Esophagus (tissue), 2 donors: ENCODE results near the gene RGL1. TPM values are rescaled to one million over a fixed set of nuclear protein-coding genes. Genes with fewer than 3 reads are reported as not detected.
A peak's percentile ranks its signal among the peaks of the same experiment; 100 is the strongest.

Source experiments
- H3K27ac ChIP-seq, 2 donors: one replicate each; pipeline ENCODE4 v1.5.1; 2013; ENCODE audit warnings: low read depth in 2 of 2, mild to moderate bottlenecking in 2 of 2, inconsistent platforms in 1 of 2, low read length in 1 of 2, moderate library complexity in 1 of 2
- H3K27me3 ChIP-seq, 2 donors: one replicate each; pipeline ENCODE4 v1.6.1; 2013; ENCODE audit warnings: low read length in 2 of 2, control low read depth in 1 of 2, mild to moderate bottlenecking in 1 of 2; ENCODE audit not compliant: insufficient read depth in 2 of 2, control insufficient read depth in 1 of 2
- H3K36me3 ChIP-seq, 2 donors: one replicate each; pipeline ENCODE4 v1.6.1; 2013; ENCODE audit warnings: low read length in 1 of 2; ENCODE audit not compliant: control insufficient read depth in 2 of 2, insufficient read depth in 2 of 2
- H3K4me1 ChIP-seq, 2 donors: one replicate each; pipeline ENCODE4 v1.6.1; 2013; ENCODE audit warnings: low read length in 1 of 2; ENCODE audit not compliant: control insufficient read depth in 2 of 2, insufficient read depth in 2 of 2
- H3K4me3 ChIP-seq, 2 donors: one replicate each; pipeline ENCODE4 v1.5.1; 2013; ENCODE audit warnings: low read length in 2 of 2, mild to moderate bottlenecking in 2 of 2, low read depth in 1 of 2, moderate library complexity in 1 of 2
- H3K9me3 ChIP-seq, 2 donors: one replicate each; pipeline ENCODE4 v1.6.1; 2013; ENCODE audit warnings: mild to moderate bottlenecking in 2 of 2, low read depth in 1 of 2, low read length in 1 of 2, moderate library complexity in 1 of 2; ENCODE audit not compliant: control insufficient read depth in 2 of 2, insufficient read depth in 1 of 2
- WGBS, 2 donors: extraction: QIAGEN DNeasy Blood & Tissue Kit; methylation state at CpG; one replicate each; pipeline ENCODE4 v1.1.7; 2013; 5-methylcytosine and 5-hydroxymethylcytosine counted together
- polyA plus RNA-seq, 2 donors: library from polyadenylated mRNA; stranded (reverse); fragments of 200-250 nt; gene quantifications; one replicate each; pipeline ENCODE4 v1.2.3, GENCODE V29; 2013
- donor health status: healthy with polysubstance abuse.
- donor health status: Bipolar disorder and iron deficiency.

Gene RGL1
- polyA plus RNA-seq, 2 donors = 1.6 TPM

- WGBS, 2 donors = 50 to 58% methylated on average over 1 of the region's 1 CpG
- Histone ChIP-seq H3K4me3 (no peak overlapping the region), H3K4me1 (peaks cover 2% of the 10 kb centered on the region in 2 donors)
These were observed 1.8 kb downstream of the RGL1 start for GRCh38 chr1:183806675-183807074.

DNA sequence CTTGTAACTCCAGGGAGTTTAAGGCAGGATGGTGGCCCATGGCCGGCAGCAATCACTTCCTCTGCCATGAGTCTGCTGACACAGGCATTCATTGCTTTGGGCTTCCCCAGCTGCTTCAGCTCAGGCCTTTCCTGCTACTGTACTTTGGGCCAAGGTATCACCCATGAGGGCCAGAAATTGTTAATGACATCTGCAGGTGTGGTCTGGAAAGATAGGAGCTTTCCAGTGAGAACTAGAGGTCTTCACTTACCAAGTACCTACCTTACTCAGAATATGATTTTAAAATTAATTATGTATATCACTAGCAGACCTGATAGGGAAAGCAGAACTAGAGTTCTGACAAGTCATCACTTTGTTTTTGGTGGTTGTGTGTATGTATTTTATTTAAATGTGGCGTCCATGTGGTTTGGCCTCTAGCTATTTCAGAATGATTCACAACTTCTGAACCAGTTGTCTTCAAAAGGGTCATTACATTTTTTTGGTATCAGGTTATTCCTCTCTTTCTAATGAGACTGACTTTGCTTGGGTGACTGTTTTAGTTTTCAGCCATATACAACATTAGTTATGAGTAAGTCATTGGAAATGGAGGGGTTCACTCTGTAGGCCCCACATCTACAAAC is 2.7 kb downstream of the RGL1 start:
- Histone ChIP-seq H3K4me3 (no peak overlapping the region), H3K27me3 (no peaks in the 10 kb centered on the region), H3K9me3 (no peaks in the 10 kb centered on the region), H3K36me3 (no peaks in the 10 kb centered on the region), H3K27ac (no peak overlapping the region), H3K4me1 (peaks cover 2 to 4% of the 10 kb centered on the region in 2 donors)
- 44 to 69% methylated on average over 2 of the region's 2 CpGs for WGBS, 2 donors

More at GRCh38 chr1:183806675-183807074, 1.8 kb downstream of the RGL1 start:
- Histone ChIP-seq H3K36me3 (no peaks in the 10 kb centered on the region), H3K9me3 (peaks cover 0 to 1% of the 10 kb centered on the region in 2 donors), H3K27ac (peak overlapping the region in 1 of 2 donors; percentile 7), H3K27me3 (no peaks in the 10 kb centered on the region)

- Histone ChIP-seq H3K4me1 (peaks cover 6 to 10% of the 10 kb centered on the region in 2 donors), H3K27me3 (no peaks in the 10 kb centered on the region), H3K27ac (no peak overlapping the region), H3K4me3 (no peak overlapping the region), H3K9me3 (no peaks in the 10 kb centered on the region), H3K36me3 (no peaks in the 10 kb centered on the region)
- 91 to 93% methylated on average over 2 of the region's 2 CpGs for WGBS, 2 donors
These were observed 3.5 kb downstream of the RGL1 start for GRCh38 chr1:183808296-183809027.

- H3K27me3 ChIP-seq = no peaks in the 10 kb centered on the region
- H3K27ac ChIP-seq = no peak overlapping the region
- H3K36me3 ChIP-seq = no peaks in the 10 kb centered on the region
- no peak overlapping the region for H3K4me3 ChIP-seq
- no peaks in the 10 kb centered on the region for H3K9me3 ChIP-seq
- WGBS, 2 donors = 73% methylated on average over 2 of the region's 2 CpGs
- peaks cover 6 to 12% of the 10 kb centered on the region in 2 donors for H3K4me1 ChIP-seq
These were observed 5.2 kb downstream of the RGL1 start for GRCh38 chr1:183810121-183810520.

- Histone ChIP-seq H3K36me3 (no peaks in the 10 kb centered on the region), H3K27ac (no peak overlapping the region), H3K4me1 (peaks cover 6 to 12% of the 10 kb centered on the region in 2 donors), H3K4me3 (no peak overlapping the region), H3K27me3 (no peaks in the 10 kb centered on the region), H3K9me3 (no peaks in the 10 kb centered on the region)
- WGBS, 2 donors = 88 to 90% methylated on average over 4 of the region's 4 CpGs
These were observed 6.0 kb downstream of the RGL1 start for GRCh38 chr1:183810756-183811544.

DNA sequence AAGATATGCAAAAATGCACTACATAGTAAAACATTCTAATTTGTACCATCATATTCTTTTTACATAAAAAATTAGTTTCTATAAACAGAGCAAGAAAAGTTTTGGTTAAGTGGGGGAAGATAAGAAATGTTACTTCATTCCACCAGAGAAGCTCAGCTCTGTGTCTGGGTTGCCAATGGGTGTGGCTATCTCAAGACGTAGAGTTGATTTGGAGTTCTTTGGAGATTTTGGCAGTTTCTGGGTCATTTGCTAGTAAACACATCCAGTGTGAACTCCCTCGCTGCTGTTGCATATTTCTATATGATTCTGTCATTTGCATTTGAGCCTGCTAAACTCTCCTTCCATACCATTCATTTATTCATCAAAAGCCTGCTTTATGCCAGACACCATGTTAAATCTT is 7.2 kb downstream of the RGL1 start:
- WGBS, 2 donors = 54 to 66% methylated on average over 2 of the region's 2 CpGs
- H3K4me1 ChIP-seq = peaks cover 6 to 12% of the 10 kb centered on the region in 2 donors
- no peaks in the 10 kb centered on the region for H3K9me3 ChIP-seq
- H3K27me3 ChIP-seq = no peaks in the 10 kb centered on the region
- H3K36me3 ChIP-seq = no peaks in the 10 kb centered on the region
- H3K4me3 ChIP-seq = no peak overlapping the region
- no peak overlapping the region for H3K27ac ChIP-seq

- Histone ChIP-seq H3K27me3 (no peaks in the 10 kb centered on the region), H3K4me3 (no peak overlapping the region), H3K9me3 (no peaks in the 10 kb centered on the region), H3K36me3 (no peaks in the 10 kb centered on the region), H3K4me1 (peaks cover 4 to 12% of the 10 kb centered on the region in 2 donors), H3K27ac (peak overlapping the region in 1 of 2 donors; percentile 55)
- WGBS, 2 donors = 59% methylated on average over 9 of the region's 9 CpGs
These were observed 8.0 kb downstream of the RGL1 start for GRCh38 chr1:183812686-183813569.

DNA sequence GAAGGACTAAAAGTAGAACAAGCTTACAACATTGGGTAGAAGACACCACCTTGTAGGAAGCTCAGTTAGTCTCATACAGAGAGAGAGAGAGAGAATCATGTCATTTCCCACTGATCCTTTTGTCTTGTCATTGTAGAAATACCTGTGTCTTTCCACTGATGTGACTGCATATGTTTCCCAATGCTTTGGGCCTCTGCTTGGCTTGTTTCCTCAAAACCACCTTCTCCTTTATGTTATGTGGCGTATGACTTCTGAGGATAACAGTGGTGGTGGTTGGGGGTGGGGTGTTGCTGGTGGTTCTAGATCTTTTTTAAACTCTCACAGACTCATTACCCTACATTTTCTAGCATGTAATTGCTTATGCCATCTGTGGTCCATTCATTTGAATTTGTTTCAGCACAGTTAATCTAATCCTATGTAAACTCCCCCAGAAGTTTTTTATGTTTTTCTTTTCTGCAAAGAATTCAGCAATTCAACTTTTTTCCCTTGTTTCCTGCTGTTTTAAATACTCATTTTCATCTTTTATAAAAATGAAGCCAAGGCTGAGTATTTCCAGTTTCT is 9.3 kb downstream of the RGL1 start:
- peaks cover 4 to 12% of the 10 kb centered on the region in 2 donors for H3K4me1 ChIP-seq

More for the DNA sequence above, 9.3 kb downstream of the RGL1 start:
- 87 to 97% methylated on average over 1 of the region's 1 CpG for WGBS, 2 donors
- Histone ChIP-seq H3K27ac (no peak overlapping the region), H3K4me3 (no peak overlapping the region), H3K9me3 (no peaks in the 10 kb centered on the region), H3K36me3 (no peaks in the 10 kb centered on the region), H3K27me3 (no peaks in the 10 kb centered on the region)
